DMS79 treated with DMSO at 0.1 percent for 48 hours (cell line): ENCODE results near the gene KIAA1217.

Experiments
- DNase-seq: peaks from one replicate; lab custom pipeline; 2025; lab: John Stamatoyannopoulos, UW

The KIAA1217 gene

GRCh38 chr10:24501056-24501711, 292.2 kb downstream of the KIAA1217 start:
- no peak for DNase-seq

- no peak for DNase-seq
Measured at GRCh38 chr10:24502006-24502405, 293.1 kb downstream of the KIAA1217 start.

- DNase-seq: no peak
Measured at GRCh38 chr10:24502801-24503460, 294.0 kb downstream of the KIAA1217 start.

- peak; percentile 19 for DNase-seq
Measured at GRCh38 chr10:24503461-24504320, 294.8 kb downstream of the KIAA1217 start.

GRCh38 chr10:24505759-24506158, 296.8 kb downstream of the KIAA1217 start:
- peak; percentile 7 for DNase-seq

- no peak for DNase-seq
Measured at GRCh38 chr10:24513155-24513554, 304.2 kb downstream of the KIAA1217 start.

- no peak for DNase-seq
Measured at GRCh38 chr10:24515481-24515880, 306.5 kb downstream of the KIAA1217 start.

GRCh38 chr10:24518411-24518810, 309.5 kb downstream of the KIAA1217 start:
- no peak for DNase-seq

- DNase-seq: peak; percentile 28
Measured at GRCh38 chr10:24518981-24519597, 310.2 kb downstream of the KIAA1217 start.

- no peak for DNase-seq
Measured at GRCh38 chr10:24519950-24520349, 311.0 kb downstream of the KIAA1217 start.

GRCh38 chr10:24524314-24524713, 315.4 kb downstream of the KIAA1217 start:
- no peak for DNase-seq

- no peak for DNase-seq
Measured at GRCh38 chr10:24526085-24526649, 317.2 kb downstream of the KIAA1217 start.

- DNase-seq: no peak
Measured at GRCh38 chr10:24528946-24529345, 320.0 kb downstream of the KIAA1217 start.

GRCh38 chr10:24531439-24531838, 322.5 kb downstream of the KIAA1217 start:
- DNase-seq: no peak

GRCh38 chr10:24533981-24534380, 325.0 kb downstream of the KIAA1217 start:
- no peak for DNase-seq

GRCh38 chr10:24536636-24537035, 327.7 kb downstream of the KIAA1217 start:
- DNase-seq: no peak

- no peak for DNase-seq
Measured at GRCh38 chr10:24541239-24541753, 332.4 kb downstream of the KIAA1217 start.

GRCh38 chr10:24542314-24543270, 333.7 kb downstream of the KIAA1217 start:
- DNase-seq: no peak

- no peak for DNase-seq
Measured at GRCh38 chr10:24544776-24545175, 335.8 kb downstream of the KIAA1217 start.

- no peak for DNase-seq
Measured at GRCh38 chr10:24545585-24545984, 336.6 kb downstream of the KIAA1217 start.

- DNase-seq: no peak
Measured at GRCh38 chr10:24550680-24551079, 341.7 kb downstream of the KIAA1217 start.
